HEK293 (cell line): ENCODE results near the gene RAP1A.

Source experiments
- BCL11A ChIP-seq: fragments of 450-650 bp; formaldehyde crosslinking; IDR thresholded peaks from 2 replicates; pipeline ENCODE4 v1.5.1; 2016; ENCODE audit warnings: low read depth, missing biosample characterization, missing genetic modification characterization
- BCL6B ChIP-seq: fragments of 450-650 bp; formaldehyde crosslinking; IDR thresholded peaks from 2 replicates; pipeline ENCODE4 v1.5.1; 2017; ENCODE audit warnings: missing biosample characterization, missing genetic modification characterization
- EGR2 ChIP-seq: fragments of 450-650 bp; formaldehyde crosslinking; IDR thresholded peaks from 2 replicates; pipeline ENCODE4 v1.5.1; 2016; ENCODE audit warnings: low read depth, missing biosample characterization, missing genetic modification characterization
- INSM2 ChIP-seq: fragments of 450-650 bp; formaldehyde crosslinking; IDR thresholded peaks from 2 replicates; pipeline ENCODE4 v1.5.1; 2016; ENCODE audit warnings: missing biosample characterization, missing genetic modification characterization
- KLF9 ChIP-seq: fragments of 450-650 bp; formaldehyde crosslinking; IDR thresholded peaks from 2 replicates; pipeline ENCODE4 v1.5.1; 2016; ENCODE audit warnings: missing biosample characterization, missing genetic modification characterization, low read depth
- MYNN ChIP-seq: fragments of 450-650 bp; formaldehyde crosslinking; IDR thresholded peaks from 2 replicates; pipeline ENCODE4 v1.5.1; 2016; ENCODE audit warnings: missing biosample characterization, missing genetic modification characterization, borderline replicate concordance
- SCRT1 ChIP-seq: fragments of 450-650 bp; formaldehyde crosslinking; IDR thresholded peaks from 2 replicates; pipeline ENCODE4 v1.5.1; 2016; ENCODE audit warnings: missing biosample characterization, missing genetic modification characterization, borderline replicate concordance
- YY2 ChIP-seq: fragments of 450-650 bp; formaldehyde crosslinking; IDR thresholded peaks from 2 replicates; pipeline ENCODE4 v1.5.1; 2016; ENCODE audit warnings: missing biosample characterization, missing genetic modification characterization
- ZBTB17 ChIP-seq: fragments of 450-650 bp; formaldehyde crosslinking; IDR thresholded peaks from 2 replicates; pipeline ENCODE4 v1.5.1; 2016; ENCODE audit warnings: missing biosample characterization, missing genetic modification characterization
- ZBTB8A ChIP-seq: fragments of 450-650 bp; formaldehyde crosslinking; IDR thresholded peaks from 2 replicates; pipeline ENCODE4 v1.5.1; 2016; ENCODE audit warnings: missing biosample characterization, missing genetic modification characterization
- ZFHX2 ChIP-seq: fragments of 450-650 bp; formaldehyde crosslinking; conservative IDR thresholded peaks from 2 replicates; pipeline ENCODE4 v1.5.1; 2016; ENCODE audit warnings: missing biosample characterization, missing genetic modification characterization
- ZFP37 ChIP-seq: fragments of 450-650 bp; formaldehyde crosslinking; IDR thresholded peaks from 2 replicates; pipeline ENCODE4 v1.5.1; 2016; ENCODE audit warnings: missing biosample characterization, missing genetic modification characterization
- ZNF133 ChIP-seq: fragments of 450-650 bp; formaldehyde crosslinking; IDR thresholded peaks from 2 replicates; pipeline ENCODE4 v1.5.1; 2016; ENCODE audit warnings: missing biosample characterization, missing genetic modification characterization
- ZNF221 ChIP-seq: fragments of 450-650 bp; formaldehyde crosslinking; IDR thresholded peaks from 2 replicates; pipeline ENCODE4 v1.5.1; 2017; ENCODE audit warnings: missing biosample characterization, missing genetic modification characterization, borderline replicate concordance
- ZNF274 ChIP-seq, 2 experiments: fragments of 200-500 bp in 1 of 2; fragments of 450-650 bp in 1 of 2; sonication (Bioruptor generic) in 1 of 2; formaldehyde crosslinking in 1 of 2; IDR thresholded peaks; 2 replicates each; pipeline versions ENCODE4 v1.5.1 to v1.6.1; 2014 to 2016; ENCODE audit warnings: borderline replicate concordance in 1 of 2, inconsistent platforms in 1 of 2, low read length in 1 of 2, missing biosample characterization in 1 of 2, missing genetic modification characterization in 1 of 2
- ZNF292 ChIP-seq: fragments of 450-650 bp; formaldehyde crosslinking; IDR thresholded peaks from 2 replicates; pipeline ENCODE4 v1.5.1; 2016; ENCODE audit warnings: low read depth, missing biosample characterization, missing genetic modification characterization, borderline replicate concordance
- ZNF302 ChIP-seq: fragments of 450-650 bp; formaldehyde crosslinking; IDR thresholded peaks from 2 replicates; pipeline ENCODE4 v1.5.1; 2016; ENCODE audit warnings: missing biosample characterization, missing genetic modification characterization, low read depth
- ZNF350 ChIP-seq: fragments of 450-650 bp; formaldehyde crosslinking; IDR thresholded peaks from 2 replicates; pipeline ENCODE4 v1.5.0; 2017; ENCODE audit warnings: missing biosample characterization, mild to moderate bottlenecking, missing genetic modification characterization
- ZNF37A ChIP-seq: fragments of 450-650 bp; IDR thresholded peaks from 2 replicates; pipeline ENCODE4 v1.5.1; 2018; ENCODE audit warnings: missing biosample characterization, missing genetic modification characterization
- ZNF394 ChIP-seq: fragments of 450-650 bp; formaldehyde crosslinking; IDR thresholded peaks from 2 replicates; pipeline ENCODE4 v1.5.1; 2016; ENCODE audit warnings: missing biosample characterization, missing genetic modification characterization, mild to moderate bottlenecking, moderate library complexity, borderline replicate concordance
- ZNF426 ChIP-seq: fragments of 450-650 bp; formaldehyde crosslinking; IDR thresholded peaks from 2 replicates; pipeline ENCODE4 v1.5.1; 2017; ENCODE audit warnings: missing biosample characterization, missing genetic modification characterization, mild to moderate bottlenecking, inconsistent platforms, moderate library complexity
- ZNF510 ChIP-seq: fragments of 450-650 bp; formaldehyde crosslinking; IDR thresholded peaks from 2 replicates; pipeline ENCODE4 v1.5.1; 2018; ENCODE audit warnings: mild to moderate bottlenecking, missing genetic modification characterization, missing biosample characterization; ENCODE audit not compliant: insufficient replicate concordance
- ZNF548 ChIP-seq: fragments of 450-650 bp; formaldehyde crosslinking; IDR thresholded peaks from 2 replicates; pipeline ENCODE4 v1.5.1; 2016; ENCODE audit warnings: missing biosample characterization, missing genetic modification characterization
- ZNF549 ChIP-seq: fragments of 450-650 bp; IDR thresholded peaks from 2 replicates; pipeline ENCODE4 v1.5.1; 2018; ENCODE audit warnings: missing biosample characterization, missing genetic modification characterization, mild to moderate bottlenecking, inconsistent platforms, moderate library complexity
- ZNF558 ChIP-seq: fragments of 450-650 bp; formaldehyde crosslinking; IDR thresholded peaks from 2 replicates; pipeline ENCODE4 v1.5.1; 2016; ENCODE audit warnings: missing biosample characterization, missing genetic modification characterization
- ZNF561 ChIP-seq: fragments of 450-650 bp; IDR thresholded peaks from 2 replicates; pipeline ENCODE4 v1.5.1; 2018; ENCODE audit warnings: missing biosample characterization, missing genetic modification characterization, borderline replicate concordance
- ZNF610 ChIP-seq: fragments of 450-650 bp; formaldehyde crosslinking; IDR thresholded peaks from 2 replicates; pipeline ENCODE4 v1.5.1; 2016; ENCODE audit warnings: missing biosample characterization, missing genetic modification characterization, borderline replicate concordance
- ZNF658 ChIP-seq: fragments of 450-650 bp; formaldehyde crosslinking; IDR thresholded peaks from 2 replicates; pipeline ENCODE4; 2016; ENCODE audit warnings: missing biosample characterization, missing genetic modification characterization
- ZNF677 ChIP-seq: fragments of 450-650 bp; IDR thresholded peaks from 2 replicates; pipeline ENCODE4 v1.5.0; 2018; ENCODE audit warnings: missing biosample characterization, mild to moderate bottlenecking, missing genetic modification characterization, moderate library complexity
- ZNF747 ChIP-seq: fragments of 450-650 bp; formaldehyde crosslinking; IDR thresholded peaks from 2 replicates; pipeline ENCODE4 v1.5.1; 2016; ENCODE audit warnings: missing biosample characterization, missing genetic modification characterization
- ZNF777 ChIP-seq: fragments of 450-650 bp; formaldehyde crosslinking; IDR thresholded peaks from 2 replicates; pipeline ENCODE4 v1.5.1; 2017; ENCODE audit warnings: missing biosample characterization, missing genetic modification characterization, borderline replicate concordance
- ZNF792 ChIP-seq: fragments of 450-650 bp; formaldehyde crosslinking; IDR thresholded peaks from 2 replicates; pipeline ENCODE4 v1.5.1; 2016; ENCODE audit warnings: missing biosample characterization, missing genetic modification characterization
- ZNF837 ChIP-seq: fragments of 450-650 bp; formaldehyde crosslinking; IDR thresholded peaks from 2 replicates; pipeline ENCODE4 v1.5.1; 2016; ENCODE audit warnings: missing biosample characterization, missing genetic modification characterization
- TF ChIP-seq, protein P1 (sequence below): fragments of 450-650 bp; formaldehyde crosslinking; IDR thresholded peaks from 2 replicates; pipeline ENCODE4 v1.5.1; 2016; ENCODE audit warnings: missing biosample characterization, missing genetic modification characterization, low read depth
- TF ChIP-seq, protein P2 (sequence below): fragments of 450-650 bp; formaldehyde crosslinking; IDR thresholded peaks from 2 replicates; pipeline ENCODE4 v1.5.1; 2016; ENCODE audit warnings: missing biosample characterization, missing genetic modification characterization

Gene RAP1A

DNA sequence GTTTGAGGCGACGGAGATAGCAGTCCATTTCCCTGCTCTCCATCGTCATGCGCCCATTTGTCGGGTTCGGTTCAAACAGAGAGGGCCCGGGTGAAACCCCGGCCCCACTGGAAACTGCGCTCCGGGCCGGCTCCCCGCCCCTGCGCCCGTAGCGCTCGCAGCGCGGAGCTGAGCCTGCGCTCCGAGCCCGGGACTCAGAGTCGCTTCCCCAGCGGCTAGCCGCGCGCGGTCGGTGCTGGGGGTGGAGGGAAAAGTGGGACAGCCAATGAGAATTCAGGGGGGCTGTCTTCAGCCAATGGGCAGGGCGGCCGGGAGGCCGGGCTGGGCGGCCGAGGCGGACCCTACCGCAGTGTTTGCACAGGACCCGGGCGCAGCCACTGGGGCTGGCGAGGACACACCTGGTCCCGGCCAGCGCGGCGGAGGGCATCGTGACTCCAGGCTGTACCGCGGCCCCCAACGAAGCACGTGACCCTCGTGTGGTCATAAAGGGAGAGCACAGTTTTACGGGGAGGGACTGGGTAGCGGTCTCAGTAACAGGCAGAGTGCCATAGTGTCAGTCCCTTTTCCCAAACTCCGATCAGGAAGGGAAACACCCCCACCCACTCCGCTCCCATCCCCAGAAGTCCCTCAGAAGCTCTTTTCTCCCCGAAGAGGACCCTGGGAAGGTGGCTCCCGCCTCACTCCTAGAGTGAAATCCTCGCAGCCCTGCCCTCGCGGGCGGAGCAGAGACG lies 119.8 kb downstream of the RAP1A start, which contains the start of gene INKA2 (continued):
- TF ChIP-seq ZNF292 (tag by site-specific recombination) = no peak
- TF ChIP-seq ZNF37A = no peak
- TF ChIP-seq ZNF394 (tag by site-specific recombination) = no peak
- TF ChIP-seq ZNF221 (tag by site-specific recombination) = no peak
- TF ChIP-seq ZNF549 (tag by site-specific recombination) = no peak
- no peak for TF ChIP-seq ZNF548 (tag by site-specific recombination)
- TF ChIP-seq ZFHX2 (tag by site-specific recombination) = 0 out of 2 replicates have a peak, but pooled peaks have one; percentile 32
- TF ChIP-seq ZBTB17 (tag by site-specific recombination) = peak; percentile 77
- no peak; the same call in 1 of the 2 replicates for TF ChIP-seq EGR2 (tag by site-specific recombination)
- peak; percentile 96 for TF ChIP-seq ZBTB8A (tag by site-specific recombination)
- TF ChIP-seq ZNF777 = no peak
- TF ChIP-seq BCL11A (tag by site-specific recombination) = no peak
- TF ChIP-seq ZNF274 (IDR thresholded peaks at IDR 0.05; ENCODE audit: low read length) = no peak
- no peak for TF ChIP-seq ZNF274 (tag by site-specific recombination; IDR thresholded peaks at IDR 0.05; ENCODE audit: borderline replicate concordance)
- no peak for TF ChIP-seq INSM2
- peak; percentile 8; the same call in 1 of the 2 replicates for TF ChIP-seq KLF9 (tag by site-specific recombination)
- TF ChIP-seq ZNF302 (tag by site-specific recombination) = no peak
- no peak for TF ChIP-seq ZNF350 (tag by site-specific recombination)
- TF ChIP-seq, protein P1, sequence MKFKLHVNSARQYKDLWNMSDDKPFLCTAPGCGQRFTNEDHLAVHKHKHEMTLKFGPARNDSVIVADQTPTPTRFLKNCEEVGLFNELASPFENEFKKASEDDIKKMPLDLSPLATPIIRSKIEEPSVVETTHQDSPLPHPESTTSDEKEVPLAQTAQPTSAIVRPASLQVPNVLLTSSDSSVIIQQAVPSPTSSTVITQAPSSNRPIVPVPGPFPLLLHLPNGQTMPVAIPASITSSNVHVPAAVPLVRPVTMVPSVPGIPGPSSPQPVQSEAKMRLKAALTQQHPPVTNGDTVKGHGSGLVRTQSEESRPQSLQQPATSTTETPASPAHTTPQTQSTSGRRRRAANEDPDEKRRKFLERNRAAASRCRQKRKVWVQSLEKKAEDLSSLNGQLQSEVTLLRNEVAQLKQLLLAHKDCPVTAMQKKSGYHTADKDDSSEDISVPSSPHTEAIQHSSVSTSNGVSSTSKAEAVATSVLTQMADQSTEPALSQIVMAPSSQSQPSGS (tag by site-specific recombination) = no peak
- TF ChIP-seq MYNN (tag by site-specific recombination) = no peak
- no peak for TF ChIP-seq YY2 (tag by site-specific recombination)
- no peak for TF ChIP-seq ZFP37 (tag by site-specific recombination)
- no peak for TF ChIP-seq ZNF837 (tag by site-specific recombination)
- no peak for TF ChIP-seq ZNF747 (tag by site-specific recombination)
- TF ChIP-seq ZNF510 (tag by site-specific recombination) = no peak
- no peak for TF ChIP-seq ZNF426 (tag by site-specific recombination)
- no peak for TF ChIP-seq ZNF133 (tag by site-specific recombination)
- TF ChIP-seq, protein P2, sequence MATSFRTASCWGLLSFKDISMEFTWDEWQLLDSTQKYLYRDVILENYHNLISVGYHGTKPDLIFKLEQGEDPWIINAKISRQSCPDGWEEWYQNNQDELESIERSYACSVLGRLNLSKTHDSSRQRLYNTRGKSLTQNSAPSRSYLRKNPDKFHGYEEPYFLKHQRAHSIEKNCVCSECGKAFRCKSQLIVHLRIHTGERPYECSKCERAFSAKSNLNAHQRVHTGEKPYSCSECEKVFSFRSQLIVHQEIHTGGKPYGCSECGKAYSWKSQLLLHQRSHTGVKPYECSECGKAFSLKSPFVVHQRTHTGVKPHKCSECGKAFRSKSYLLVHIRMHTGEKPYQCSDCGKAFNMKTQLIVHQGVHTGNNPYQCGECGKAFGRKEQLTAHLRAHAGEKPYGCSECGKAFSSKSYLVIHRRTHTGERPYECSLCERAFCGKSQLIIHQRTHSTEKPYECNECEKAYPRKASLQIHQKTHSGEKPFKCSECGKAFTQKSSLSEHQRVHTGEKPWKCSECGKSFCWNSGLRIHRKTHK (tag by site-specific recombination) = no peak
- TF ChIP-seq ZNF677 (tag by site-specific recombination) = no peak
- no peak for TF ChIP-seq SCRT1 (tag by site-specific recombination)
- TF ChIP-seq BCL6B (tag by site-specific recombination) = no peak
- TF ChIP-seq ZNF561 (tag by site-specific recombination) = peak; percentile 48; the same call in 1 of the 2 replicates
- no peak for TF ChIP-seq ZNF658 (tag by site-specific recombination)
- no peak for TF ChIP-seq ZNF558
- TF ChIP-seq ZNF610 (tag by site-specific recombination) = no peak
- TF ChIP-seq ZNF792 (tag by site-specific recombination) = 0 out of 2 replicates have a peak, but pooled peaks have one; percentile 43
